ENCODE data around the gene EIF2A. TPM values are rescaled to one million over a fixed set of nuclear protein-coding genes. Genes with fewer than 3 reads are reported as not detected.

The EIF2A gene
- total RNA-seq: 113 and 147 TPM in 2 replicates

DNA sequence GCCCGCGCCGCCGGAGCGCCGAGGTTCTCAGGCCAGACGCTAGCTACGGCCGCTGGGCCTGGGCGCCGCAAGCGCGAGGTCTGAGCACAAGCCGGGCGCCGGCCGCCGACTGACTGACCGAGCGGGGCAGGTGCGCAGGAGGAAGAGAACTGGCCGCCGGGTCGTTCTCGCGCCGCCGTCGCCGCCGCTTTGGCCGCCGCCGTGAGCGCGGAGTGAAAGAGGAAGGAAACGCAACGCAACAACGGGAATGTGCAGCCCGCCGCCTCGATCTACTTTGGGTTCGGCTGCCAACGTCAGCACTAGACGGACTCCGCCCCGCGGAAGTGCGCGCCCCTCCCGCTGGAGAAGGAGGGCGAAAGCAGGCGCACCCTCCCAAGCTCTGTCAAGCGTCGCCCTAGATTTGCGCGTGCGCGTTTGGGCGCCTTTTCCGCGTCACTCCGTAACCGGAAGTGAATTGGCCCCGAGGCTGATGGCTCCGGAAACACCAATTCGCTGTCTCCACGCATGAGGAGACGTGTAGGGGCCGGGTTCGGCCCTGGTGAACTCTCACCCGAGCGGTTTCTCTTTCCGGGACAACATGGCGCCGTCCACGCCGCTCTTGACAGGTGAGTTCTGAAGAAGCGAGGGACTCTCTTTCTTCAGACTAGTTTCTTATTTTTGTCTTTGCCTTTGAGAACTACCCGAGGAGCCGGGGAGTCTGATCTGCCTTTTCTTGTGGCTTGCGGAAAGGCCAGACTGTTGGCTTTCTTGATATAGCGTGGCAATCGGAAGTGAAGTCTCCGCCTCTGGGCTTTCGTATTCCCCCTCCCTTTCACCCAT lies at the start of gene EIF2A, which contains the start of gene SERP1:
TSS of gene EIF2A (plus strand) at position 562 of the 819 bp plus-strand sequence. CDS start at position 578, 16 bp downstream.
TSS of gene SERP1 (minus strand) at position 271 of the 819 bp plus-strand sequence. CDS start 361 bp downstream, outside the sequence.

DNA sequence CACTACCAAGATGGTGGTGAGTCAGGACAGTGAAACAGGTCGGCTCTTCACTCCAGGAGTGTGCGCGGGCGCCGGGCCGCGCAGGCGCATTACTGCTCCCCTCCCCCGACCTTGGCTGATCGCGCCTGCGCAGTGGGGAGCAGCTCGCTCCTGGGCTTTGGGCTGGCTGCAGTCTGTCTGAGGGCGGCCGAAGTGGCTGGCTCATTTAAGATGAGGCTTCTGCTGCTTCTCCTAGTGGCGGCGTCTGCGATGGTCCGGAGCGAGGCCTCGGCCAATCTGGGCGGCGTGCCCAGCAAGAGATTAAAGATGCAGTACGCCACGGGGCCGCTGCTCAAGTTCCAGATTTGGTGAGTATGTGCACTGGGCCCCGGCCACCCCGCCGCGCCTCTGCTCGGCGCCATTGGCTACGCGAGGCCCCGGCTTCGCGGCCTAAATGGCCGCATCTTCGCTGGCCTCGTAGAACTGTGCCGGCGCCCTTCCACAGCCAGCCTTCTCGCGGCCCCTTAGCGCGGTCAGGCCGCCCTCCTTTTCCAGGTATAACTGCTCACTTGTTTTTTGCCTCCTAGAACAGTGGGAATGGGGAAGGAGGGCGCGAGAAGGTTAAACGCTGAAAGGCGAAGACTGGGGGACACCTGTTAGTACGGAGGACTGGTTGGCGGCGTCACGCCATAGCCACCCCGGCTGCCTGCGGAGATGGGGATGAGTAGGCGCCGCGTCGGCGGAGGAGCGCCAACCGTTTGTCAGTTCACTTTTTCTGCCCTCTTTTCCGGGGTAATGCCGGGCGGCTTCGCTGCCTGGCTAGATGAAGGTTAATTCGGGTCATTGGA lies 56.8 kb downstream of the EIF2A start, which contains the start of gene SELENOT:
TSS of gene SELENOT (plus strand) at position 169 of the 827 bp plus-strand sequence. CDS start at position 211, 42 bp downstream.

Other genes with a start within 250 kb of the EIF2A start
- 2.5 and 8.6 TPM in 2 replicates for gene TSC22D2, start 138.5 kb upstream of the EIF2A start, total RNA-seq
- 190 and 211 TPM in 2 replicates for gene SERP1, start 291 bp upstream of the EIF2A start, total RNA-seq
- gene SELENOT, start 56.5 kb downstream of the EIF2A start, total RNA-seq: 120 and 156 TPM in 2 replicates
- gene ERICH6, start 157.1 kb downstream of the EIF2A start, total RNA-seq: 0.32 TPM in 1 of 2 replicates, not detected in the other
- gene SIAH2, start 216.4 kb downstream of the EIF2A start, total RNA-seq: 29.0 and 34.3 TPM in 2 replicates